ENCODE results near the gene CXCR6.

Gene CXCR6

DNA sequence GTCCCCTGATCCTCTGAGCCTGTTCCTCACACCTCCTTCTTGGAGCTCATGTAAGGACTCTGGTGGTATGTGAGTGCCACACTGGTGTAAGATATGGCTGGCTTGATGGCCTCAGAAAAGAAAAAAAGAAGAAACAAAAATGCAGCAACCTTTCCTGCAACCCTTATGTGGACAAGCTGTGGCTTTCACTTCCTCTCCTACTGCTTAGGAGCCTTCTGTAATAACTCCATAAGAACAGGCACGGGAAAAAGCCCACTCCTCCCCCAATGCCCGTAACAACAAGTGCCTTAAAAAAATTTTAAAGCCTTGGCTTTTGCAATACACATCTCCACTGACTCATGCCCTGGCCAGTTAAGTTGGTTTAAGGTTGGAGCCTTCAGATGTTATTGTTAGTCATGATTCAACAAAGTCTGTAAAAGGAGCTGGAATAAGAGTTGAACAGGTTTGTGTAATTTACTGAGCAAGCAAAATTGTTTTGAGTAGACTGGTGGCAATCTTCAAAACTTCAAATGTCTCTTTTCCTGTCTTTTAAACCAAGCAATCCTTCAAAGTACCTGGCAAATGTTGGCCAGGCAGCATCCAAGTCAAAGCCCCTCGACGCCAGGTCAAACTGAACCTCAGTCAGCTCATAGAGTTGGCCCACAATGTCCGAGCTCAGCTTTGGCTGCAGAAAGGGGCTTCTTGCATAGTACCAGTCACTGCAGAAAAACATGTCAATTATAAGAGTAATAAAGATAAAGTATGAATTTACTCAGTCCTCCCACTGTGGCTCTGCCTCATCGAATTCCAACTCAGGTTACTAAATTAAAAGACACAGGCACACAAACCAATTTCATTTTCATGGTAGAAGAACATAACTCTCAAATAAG is 29.5 kb downstream of the CXCR6 start:
- DNase-seq: no peak

DNA sequence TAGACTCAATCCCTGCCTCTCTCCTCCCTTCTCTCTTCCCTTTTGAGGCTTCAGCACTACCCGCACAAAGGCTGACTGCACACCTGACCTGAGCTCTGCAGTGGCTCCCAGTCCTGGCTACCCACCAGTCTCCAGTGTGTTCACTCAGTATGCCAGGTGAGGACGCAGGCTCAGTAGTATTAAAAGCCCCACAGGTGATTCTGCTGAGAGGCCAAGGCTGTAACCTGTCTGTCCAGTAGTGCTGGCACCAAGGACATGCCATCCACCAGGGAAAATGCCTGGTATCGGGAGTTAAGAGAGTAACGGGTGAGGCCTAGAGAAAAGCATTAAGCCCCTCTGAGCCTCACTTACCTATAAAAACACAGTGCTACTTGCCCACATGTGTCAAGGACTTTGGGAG is 31.4 kb downstream of the CXCR6 start:
- DNase-seq: no peak

DNA sequence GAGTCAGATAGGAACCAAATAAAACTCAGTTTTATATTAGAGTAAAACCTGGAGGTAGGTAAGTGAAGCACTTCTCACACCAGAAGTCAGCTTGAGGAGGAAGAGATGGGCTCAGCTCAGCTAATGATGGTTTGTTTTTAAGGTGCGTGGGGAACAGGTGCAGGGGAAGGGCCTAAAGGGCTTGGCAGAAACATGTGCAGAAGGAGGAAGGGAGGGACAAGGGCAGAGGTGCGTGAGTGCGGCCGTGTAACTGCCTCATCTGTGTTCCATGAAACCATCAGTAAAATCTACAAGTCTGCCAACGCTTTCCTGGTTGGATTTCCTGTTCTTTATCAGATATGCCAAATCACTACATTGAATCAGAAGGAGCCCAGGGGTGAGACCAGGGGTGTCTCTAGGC is 32.4 kb downstream of the CXCR6 start:
- no peak for DNase-seq

DNA sequence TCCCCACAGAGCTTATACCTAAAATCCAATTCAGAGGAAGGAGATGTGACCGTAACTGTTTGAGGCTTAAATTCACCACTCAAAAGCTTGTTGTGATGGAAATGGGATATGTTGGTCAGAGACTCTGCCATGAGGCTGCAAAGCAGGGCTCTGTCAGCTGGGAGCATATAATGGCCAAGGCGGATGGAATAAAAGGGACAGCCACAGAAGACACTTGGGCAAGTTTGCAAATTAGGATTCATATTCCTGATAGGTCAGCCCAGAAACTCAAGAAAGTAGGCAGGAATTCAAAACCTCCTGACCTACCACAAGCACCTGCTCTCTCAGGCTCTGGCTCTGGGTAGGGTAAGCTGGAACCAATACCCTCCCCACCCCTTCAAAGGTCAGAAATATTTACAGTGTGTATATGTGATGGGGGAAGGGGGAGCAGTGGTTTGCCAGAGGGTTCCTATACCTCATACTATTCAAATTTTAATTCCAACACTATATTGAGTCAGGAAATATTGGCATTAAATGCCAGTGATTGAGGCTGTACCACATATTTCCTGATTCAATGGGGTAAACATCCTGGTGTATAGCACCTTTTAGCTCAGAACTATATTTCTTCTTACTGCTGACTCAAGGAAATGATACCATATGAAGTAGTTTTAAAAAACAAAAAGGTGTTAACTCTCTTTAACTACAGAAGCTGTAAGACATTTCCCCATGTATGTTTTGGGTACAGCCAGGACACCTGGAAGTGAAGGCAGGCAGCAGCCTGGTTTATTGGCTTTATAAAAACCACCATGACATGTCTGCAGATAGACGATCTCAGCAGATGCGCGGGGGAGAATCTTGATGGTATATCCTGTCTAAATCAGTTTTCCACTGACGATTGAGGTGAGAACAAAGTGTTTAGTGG is 33.2 kb downstream of the CXCR6 start:
- peak; percentile 32 to 36 for DNase-seq

DNA sequence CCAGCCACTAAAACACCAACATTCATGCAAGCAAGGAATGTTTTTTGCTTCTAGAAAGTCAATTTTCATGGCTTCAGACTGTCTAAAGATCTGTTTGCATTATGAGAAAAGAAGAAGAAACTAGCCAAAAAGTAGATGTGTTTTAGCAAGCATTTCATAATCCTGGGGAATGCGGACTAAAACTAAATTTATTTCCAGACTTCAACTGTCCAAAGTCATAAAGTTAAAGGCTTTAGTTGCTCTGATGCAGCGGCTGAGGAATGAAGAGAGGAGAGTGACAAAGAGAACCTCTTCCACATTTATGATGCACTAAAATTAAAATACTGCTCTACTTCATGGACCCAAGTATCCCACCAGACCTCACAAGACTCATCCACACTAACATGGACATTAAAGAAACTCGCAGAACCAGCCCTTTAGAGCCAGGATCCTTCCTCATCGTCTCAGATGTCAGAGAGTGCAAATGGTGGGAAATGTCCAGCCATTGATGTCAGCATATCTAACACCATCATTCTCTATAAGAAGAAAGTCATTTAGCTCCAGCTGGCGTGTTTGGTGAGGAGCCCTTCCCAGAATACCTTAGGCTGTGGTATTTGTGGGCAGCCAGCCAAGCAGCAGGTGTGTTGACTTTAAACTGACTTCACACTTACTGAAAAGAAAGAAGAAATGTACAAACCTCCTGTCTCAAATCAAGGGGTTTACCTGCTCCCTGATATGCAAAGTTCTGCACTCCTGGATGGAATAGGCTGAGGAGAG is 34.9 kb downstream of the CXCR6 start:
- DNase-seq: peak; percentile 36 to 66

DNA sequence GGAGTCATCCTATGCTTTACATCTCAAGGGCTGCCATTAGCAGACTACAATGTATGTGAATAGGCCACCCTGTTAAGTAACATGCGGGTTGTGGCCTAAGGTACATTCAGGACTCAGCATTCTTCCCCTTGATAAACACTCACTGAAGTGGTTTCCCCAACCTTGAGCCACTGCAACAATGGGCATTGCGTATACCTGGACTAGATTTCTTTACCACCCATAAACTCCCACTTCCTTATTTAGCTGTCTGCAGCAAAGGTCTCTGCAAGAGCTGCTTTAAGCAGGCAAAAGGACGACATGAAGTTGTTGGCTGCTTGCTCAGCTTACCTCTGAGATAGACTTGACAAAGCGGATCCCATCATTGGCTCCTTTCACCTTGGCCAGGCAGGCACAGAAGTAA is 36.1 kb downstream of the CXCR6 start:
- no peak for DNase-seq

DNA sequence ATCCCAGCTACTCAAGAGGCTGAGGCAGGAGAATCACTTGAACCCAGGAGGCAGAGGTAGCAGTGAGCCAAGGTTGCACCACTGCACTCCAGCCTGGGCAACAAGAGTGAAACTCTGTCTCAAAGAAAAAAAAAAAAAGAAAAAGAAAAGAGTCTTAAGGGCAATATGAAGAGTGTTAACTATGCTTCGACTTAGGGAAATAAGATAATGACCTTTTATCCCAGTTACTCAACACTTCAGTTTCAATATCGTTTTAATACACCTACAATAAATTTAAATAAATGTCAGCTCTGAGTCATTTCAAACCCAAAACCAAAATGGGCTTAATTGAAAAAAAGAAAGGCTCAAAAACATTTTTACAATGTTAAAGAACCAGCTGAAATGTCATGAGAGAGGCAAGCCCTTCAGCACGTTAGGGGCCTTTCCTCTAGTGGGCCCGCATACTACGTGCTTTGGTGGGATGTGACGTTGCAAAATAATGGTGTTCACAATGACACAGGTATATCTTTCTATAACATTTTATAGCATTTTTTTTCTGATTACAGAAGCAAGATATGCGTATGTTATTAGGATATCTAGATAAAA is 37.1 kb downstream of the CXCR6 start:
- DNase-seq: no peak

DNA sequence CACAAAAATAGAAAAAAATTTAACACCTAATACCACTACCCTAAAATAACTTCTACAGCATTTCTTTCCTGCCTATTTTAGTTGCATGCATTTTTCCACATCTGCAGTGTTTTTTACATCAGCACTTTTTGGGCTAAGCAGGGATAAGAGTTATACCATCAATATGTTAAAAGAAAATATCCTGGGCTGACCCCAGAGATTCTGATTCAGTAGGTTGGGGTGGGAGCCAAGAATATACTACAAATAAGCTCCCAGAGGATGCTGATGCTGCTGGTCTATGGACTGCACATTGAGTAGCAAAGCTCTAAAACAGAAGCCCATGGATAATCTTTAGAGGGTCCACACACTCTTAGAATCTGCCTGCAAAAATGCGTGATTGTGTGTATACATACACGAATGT is 37.6 kb downstream of the CXCR6 start:
- DNase-seq: no peak

DNA sequence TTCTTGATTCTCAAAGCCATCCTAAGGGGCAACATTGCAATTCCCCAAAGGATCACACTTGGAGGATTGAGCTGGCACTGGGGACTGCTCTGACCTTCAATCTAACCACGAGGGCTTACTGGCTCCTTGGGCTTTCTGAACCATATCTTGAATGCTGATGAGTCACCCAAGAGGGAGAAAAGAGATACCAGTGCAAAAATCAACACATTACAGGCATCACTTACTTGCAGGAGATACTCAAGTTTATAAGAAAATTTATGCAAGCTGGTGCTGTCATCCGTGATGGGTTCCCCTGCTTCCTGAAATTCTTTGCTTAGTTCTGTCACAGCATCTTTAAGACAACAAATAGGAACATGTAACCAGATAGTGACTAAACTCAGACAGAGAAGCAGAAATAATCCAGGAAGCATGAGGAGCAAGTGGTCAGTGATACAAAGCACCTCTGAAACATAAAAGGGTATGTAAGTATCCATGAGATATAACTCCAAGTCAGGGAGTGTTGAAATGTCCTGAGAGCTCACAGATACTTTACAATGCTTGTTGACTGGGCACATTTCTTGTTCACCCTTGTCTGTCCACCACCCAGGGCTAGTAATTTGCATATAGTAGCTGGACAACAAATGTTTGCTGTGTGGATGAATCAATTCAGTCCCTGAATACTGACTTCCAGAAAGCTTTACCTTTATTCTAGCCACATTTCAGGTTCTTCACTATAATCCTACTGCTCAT is 38.2 kb downstream of the CXCR6 start:
- no peak for DNase-seq

DNA sequence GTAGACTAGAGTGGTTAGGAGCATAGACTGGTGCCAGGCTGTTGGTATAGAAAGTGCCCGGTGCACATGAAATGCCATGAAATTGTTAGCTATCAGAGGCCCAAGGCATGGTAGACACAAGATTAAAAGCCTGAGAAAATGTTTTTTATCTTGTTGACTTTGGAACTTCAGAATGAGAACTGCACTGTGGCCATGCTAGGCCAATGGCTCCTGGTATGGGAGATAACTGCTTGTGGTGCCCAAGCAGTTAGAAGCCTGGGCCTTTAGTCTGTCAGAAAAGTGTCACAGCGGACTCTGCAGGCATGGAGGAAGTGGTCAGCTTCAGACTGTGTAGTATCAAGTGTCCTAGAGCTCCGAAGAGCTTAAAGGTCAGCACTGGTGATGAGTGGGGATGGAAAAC is 40.5 kb downstream of the CXCR6 start:
- no peak for DNase-seq

DNA sequence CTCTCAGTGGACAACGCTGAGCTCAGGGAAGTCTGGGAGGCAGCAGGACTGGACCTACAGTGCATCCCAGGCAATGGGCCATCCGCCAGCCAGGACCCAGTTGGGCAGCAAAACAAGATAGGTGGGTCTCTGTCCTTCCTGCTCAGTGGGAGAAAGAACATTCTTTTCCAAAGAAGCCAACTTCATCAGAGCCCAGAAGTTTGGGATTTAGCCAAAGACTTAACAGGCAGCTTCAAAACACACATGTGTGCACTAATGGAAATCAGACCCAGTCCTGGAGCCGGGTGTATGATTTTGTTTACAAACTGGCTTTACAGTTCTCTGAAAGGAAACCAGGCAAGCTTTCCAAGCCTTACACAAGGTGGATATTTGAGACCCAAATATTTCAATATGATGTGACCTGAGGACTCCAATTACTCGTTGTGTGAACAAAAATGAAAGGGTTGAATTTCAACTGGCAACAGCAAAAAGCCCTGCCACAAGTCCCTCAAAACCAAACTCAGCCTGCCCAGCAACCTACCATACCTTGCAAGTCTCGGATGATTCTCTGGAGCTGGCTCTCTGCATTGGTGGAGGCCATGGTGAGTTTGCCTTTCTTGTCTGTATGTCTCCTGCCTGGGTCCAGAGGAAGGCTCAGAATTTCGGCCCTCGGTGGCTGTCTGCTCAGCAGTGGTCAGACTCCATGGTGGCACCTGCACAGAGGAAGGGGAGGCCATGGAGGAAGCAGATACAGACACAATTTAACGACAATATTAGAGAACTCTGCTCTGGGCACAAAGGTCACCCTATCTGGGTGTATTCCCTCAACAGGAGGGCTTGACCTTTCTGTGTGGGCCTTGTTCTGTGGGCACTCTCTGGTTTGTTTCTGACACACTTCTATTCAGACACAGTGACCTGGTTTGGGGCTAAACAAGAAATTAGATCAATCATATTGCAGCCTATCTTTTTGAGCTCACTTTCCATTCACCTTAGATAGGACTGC is 41.4 kb downstream of the CXCR6 start:
- DNase-seq: no peak

DNA sequence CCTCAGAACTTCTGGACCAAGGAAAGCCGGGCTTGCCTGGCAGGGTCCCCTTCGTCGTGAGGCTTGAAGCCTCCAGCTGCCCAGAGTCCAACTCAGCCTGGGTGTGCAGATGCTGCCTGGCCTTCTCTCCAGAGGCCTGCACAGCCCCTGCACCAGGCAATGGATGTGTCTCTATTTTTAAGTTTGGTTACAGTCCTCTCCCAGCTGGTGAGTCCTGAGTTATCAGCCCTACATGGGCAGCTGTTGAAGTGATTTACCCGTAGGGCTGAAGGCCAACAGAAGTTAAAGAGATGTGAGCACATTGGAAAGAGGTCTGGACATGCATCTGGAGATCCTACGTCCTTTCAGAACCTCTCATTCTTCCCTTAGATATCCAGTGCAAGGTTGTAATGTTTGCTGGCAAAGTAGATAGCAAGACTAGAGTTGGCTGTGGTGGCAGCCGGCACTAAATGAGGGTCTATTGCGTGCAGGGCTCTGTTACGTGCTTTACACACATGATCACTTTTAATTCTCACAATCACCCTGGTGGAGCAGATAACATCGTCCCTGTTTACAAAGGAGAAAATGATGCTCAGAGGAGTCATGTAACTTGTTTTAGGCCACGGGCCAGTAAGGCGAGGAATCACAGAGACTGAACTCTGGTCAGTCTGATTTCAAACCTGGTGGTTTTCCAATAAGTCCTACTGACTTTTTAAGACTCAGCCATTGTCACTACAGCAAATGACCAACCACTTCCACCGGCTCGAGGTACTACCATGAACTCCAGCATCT is 42.5 kb downstream of the CXCR6 start:
- DNase-seq: no peak

DNA sequence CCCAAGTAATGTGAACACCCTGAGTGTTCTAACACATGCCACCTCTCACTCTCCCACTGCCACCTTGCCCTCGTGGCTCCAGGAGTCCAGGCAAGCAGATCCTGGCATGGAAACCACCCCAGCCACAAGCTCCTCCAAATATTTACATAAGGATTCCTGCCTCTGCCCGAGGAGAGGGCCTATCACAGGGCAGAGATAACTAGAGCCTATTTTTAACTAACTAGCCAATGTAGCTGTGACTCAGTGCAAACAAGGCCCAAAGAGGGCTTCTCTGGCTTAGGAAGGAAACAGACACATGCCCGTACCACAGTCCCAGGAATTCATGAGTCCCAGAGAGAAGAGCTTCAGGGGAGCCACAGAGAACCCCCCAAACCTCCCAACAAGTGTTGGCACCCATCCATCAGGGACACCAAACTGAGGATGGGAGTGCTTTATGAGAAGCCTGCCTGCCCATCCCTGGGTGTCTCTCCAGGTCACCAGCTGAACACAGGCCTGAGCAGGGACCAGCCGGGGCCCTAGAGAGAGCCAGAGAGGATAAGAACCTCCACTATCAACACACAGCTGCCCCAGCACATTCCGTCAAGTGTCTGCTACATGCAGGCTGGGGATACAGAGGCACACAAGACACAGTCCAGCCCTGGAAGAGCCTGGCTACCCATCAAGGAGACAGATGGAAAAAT is 43.2 kb downstream of the CXCR6 start:
- no peak for DNase-seq

DNA sequence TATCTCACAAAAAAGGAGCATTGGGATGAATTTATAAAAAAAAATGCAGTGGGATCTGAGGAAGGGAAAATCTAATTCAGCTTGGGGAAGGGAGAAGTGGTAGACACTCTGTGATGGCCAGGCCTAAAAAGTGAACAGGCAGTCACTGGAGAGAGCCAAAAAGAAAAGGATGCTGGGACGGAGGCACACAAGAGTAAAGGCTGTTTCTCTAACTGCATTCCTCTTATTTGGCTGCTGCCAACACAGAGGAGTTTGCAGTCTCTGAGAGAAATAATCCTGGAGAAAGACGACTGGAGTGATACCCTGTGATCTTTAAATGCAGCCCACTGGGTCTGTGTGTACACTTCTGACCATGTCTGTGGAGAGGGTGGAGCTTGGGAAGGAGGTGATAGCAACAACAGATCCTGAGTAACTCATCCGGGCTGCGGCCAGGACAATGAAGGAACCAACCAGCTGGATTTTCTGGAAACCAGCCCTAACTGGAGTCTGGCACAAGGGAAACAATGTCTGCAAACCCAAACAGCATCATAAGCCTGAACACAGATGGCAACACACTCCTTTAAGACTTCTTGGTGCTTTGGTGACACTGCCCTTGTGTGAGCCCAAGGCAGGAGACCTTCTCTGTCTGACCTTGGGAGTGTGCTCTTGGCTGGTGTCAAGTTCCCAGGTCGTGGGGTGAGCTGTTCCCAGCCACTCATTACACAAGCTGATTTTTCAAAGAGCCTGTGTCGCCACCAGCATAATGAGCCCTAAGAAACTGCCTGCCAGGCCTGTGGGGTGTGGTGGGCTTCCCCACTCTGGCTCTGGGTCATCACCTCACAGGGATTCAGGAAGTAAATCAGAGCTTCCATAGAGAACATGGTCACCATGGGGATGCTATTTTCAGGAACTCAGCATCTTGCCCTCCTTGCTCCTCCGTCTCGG is 44.4 kb downstream of the CXCR6 start:
- no peak for DNase-seq

DNA sequence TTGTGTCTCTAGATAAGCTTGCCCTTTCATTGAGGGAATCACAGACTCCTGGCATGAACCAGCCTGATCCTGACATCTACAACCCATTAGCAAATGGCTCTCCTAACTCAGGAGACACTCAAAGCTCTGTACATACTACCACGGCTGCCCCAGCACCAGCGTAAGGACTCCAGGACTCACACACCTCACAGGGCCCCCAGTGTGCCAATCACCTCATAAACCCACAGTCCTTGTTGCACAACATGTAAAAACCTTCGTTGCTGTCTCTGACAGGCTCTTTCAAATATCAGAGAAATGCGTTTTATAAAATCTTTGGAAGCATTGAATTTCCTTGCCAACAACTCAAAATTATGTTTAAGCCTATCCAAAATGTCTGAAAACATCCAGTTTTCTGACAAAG is 45.1 kb downstream of the CXCR6 start:
- DNase-seq: no peak

DNA sequence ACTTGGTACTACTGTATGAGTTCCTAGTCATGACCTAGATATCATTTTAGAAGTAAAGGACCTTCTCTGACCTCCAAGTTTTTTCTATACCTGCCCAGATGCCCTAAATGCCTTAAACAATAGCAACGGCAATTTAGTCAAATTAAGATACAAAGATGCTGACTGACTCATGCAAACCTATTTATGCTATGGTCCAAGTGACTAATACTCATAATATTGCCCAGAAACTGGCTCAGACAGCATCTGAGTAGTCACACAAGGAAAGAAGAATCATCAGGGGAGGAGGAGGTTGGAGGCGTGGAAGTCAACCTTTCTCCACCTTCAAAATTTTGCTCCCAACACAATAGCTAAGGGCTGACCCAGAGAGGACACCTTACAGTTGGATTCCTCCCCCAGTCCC is 45.5 kb downstream of the CXCR6 start:
- DNase-seq: no peak

DNA sequence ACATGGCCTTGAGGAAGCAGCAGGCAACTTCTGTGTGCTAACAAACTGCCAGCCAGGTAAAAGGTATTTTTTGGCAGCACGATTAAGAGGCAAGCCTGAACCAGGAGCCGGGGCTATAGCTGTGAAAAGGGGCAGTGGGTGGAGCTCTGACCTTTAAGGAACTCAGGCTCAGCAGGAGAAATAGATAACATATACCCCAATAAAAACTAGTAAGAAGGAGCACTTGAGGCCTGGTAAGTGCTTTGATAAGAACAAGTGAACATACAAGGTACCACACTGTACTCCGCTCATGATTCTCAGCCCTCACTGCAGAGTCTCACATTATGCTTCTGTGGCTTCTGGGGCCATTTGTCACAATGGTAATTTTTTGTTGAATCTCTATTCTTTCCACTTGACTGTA is 46.9 kb downstream of the CXCR6 start:
- no peak for DNase-seq

DNA sequence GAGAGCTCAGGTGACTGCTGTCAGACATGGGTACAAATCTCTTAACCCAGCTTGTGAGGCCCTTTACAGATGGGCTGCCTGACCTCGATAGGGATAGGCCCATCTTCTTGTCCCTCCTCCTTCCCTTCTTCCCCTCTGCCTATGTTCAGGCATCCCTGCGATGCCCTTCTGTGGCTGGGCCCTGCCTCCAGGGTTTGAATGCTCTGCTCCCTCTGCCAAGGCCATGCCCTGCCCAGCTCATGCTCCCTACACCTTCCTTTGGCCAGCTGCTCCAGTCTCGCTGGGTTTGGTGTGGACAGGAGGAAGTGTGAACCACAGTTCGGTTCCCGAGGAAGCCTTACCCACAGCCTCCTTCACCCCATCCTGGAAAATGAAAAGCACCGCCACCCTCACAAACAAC is 48.1 kb downstream of the CXCR6 start:
- DNase-seq: no peak
